ENCODE measurements around the gene METTL26.

Gene METTL26

DNA sequence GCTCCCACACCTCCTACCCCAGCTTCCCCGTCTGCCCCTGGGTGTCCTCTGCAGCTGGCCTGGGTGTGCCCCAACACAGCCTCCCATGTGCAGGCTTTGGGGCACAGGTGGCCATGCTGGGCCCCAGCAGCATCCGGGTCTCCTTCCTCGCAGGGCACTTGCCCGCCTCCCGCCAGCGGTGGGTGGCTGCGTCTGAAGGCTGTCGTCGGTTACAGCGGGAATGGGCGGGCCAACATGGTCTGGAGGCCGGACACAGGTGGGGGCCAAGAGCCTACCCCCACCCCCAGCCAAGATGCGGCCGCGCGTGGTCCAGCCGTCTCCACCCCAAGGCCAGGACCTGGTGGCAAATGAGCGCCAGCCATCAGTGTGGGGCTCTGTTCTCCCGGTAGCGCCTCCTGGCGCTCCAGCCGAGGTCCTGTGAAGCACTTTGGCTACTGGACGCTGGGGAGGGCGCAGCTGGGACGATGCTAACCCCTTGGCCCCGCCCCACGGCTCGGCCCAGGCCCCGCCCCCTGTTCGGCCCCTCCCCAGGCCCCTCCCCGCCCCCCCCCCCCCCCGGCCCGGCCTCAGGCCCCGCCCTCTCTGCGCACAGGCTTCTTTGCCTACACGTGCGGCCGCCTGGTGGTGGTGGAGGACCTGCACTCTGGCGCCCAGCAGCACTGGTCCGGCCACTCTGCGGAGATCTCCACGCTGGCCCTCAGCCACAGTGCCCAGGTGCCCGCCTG, 24.5 kb upstream of the METTL26 start:
- no peaks in the 10 kb centered on the region for H3F3A ChIP-seq (ENCODE audit: insufficient read depth, low read length)
- no peaks in the 10 kb centered on the region for H3K79me2 ChIP-seq (ENCODE audit: low read length)
- peak overlapping the region; percentile 38 for H3K4me3 ChIP-seq (ENCODE audit: low read length)
- H3K4me1 ChIP-seq (ENCODE audit: low read length) = peaks cover 8% of the 10 kb centered on the region
- H4K20me1 ChIP-seq (ENCODE audit: insufficient read depth, low read length) = no peaks in the 10 kb centered on the region
- no peaks in the 10 kb centered on the region for H3K9me2 ChIP-seq (replicated peaks; ENCODE audit: insufficient read depth, low read length)
- DNase-seq = peak; percentile 90
- H3K4me2 ChIP-seq (ENCODE audit: low read depth, low read length) = peak overlapping the region; percentile 79
- no peaks in the 10 kb centered on the region for H3K27me3 ChIP-seq (replicated peaks; ENCODE audit: insufficient read depth, low read length)
- peak overlapping the region; percentile 31; the same call in 1 of the 2 replicates for H3K9ac ChIP-seq (ENCODE audit: low read length)
- TF ChIP-seq, protein P1, sequence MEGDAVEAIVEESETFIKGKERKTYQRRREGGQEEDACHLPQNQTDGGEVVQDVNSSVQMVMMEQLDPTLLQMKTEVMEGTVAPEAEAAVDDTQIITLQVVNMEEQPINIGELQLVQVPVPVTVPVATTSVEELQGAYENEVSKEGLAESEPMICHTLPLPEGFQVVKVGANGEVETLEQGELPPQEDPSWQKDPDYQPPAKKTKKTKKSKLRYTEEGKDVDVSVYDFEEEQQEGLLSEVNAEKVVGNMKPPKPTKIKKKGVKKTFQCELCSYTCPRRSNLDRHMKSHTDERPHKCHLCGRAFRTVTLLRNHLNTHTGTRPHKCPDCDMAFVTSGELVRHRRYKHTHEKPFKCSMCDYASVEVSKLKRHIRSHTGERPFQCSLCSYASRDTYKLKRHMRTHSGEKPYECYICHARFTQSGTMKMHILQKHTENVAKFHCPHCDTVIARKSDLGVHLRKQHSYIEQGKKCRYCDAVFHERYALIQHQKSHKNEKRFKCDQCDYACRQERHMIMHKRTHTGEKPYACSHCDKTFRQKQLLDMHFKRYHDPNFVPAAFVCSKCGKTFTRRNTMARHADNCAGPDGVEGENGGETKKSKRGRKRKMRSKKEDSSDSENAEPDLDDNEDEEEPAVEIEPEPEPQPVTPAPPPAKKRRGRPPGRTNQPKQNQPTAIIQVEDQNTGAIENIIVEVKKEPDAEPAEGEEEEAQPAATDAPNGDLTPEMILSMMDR (IDR thresholded peaks at IDR 0.05; ENCODE audit: low read length) = peak; percentile 38
- TF ChIP-seq EZH2phosphoT487 (IDR thresholded peaks at IDR 0.05; ENCODE audit: low read length) = no peak
- no peaks in the 10 kb centered on the region for H3K36me3 ChIP-seq (replicated peaks; ENCODE audit: insufficient read depth, low read length)
- peak overlapping the region; percentile 52 for H2AFZ ChIP-seq (ENCODE audit: low read length)
- no peaks in the 10 kb centered on the region for H3K9me3 ChIP-seq (replicated peaks; ENCODE audit: insufficient read depth, low read length)
- peak overlapping the region; percentile 49; the same call in 1 of the 2 replicates for H3K27ac ChIP-seq (ENCODE audit: low read length)

DNA sequence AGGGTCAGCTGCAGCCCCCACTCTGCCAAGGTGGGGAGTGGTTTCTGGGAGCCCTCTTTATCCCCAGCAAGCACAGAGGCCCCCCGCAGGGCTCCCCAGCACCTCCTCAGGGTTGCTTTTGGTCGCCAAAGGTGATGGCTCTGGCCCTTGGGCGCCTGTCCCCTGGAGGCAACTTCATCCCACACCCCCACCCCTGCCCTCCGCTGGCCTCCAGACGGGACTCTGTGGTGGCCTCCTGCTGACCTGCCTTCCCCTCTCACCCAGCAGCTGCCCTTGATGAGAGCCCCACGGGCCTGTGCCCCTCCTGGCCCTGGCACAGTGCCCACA, 24.0 kb upstream of the METTL26 start:
- peak overlapping the region; percentile 38 for H3K4me3 ChIP-seq (ENCODE audit: low read length)
- no peaks in the 10 kb centered on the region for H3K9me2 ChIP-seq (replicated peaks; ENCODE audit: insufficient read depth, low read length)
- no peak for TF ChIP-seq EZH2 (optimal IDR thresholded peaks at IDR 0.05; ENCODE audit: low read depth, low read length)
- TF ChIP-seq, protein P1 (IDR thresholded peaks at IDR 0.05; ENCODE audit: low read length) = no peak
- TF ChIP-seq EZH2phosphoT487 (IDR thresholded peaks at IDR 0.05; ENCODE audit: low read length) = no peak
- H3K79me2 ChIP-seq (ENCODE audit: low read length) = no peaks in the 10 kb centered on the region
- H2AFZ ChIP-seq (ENCODE audit: low read length) = peak overlapping the region; percentile 52
- H3K9me3 ChIP-seq (replicated peaks; ENCODE audit: insufficient read depth, low read length) = no peaks in the 10 kb centered on the region
- H3K9ac ChIP-seq (ENCODE audit: low read length) = peak overlapping the region; percentile 31; the same call in 1 of the 2 replicates
- H3K27ac ChIP-seq (ENCODE audit: low read length) = peak overlapping the region; percentile 49; the same call in 1 of the 2 replicates
- no peaks in the 10 kb centered on the region for H4K20me1 ChIP-seq (ENCODE audit: insufficient read depth, low read length)
- H3F3A ChIP-seq (ENCODE audit: insufficient read depth, low read length) = no peaks in the 10 kb centered on the region
- DNase-seq = no peak
- peak overlapping the region; percentile 79 for H3K4me2 ChIP-seq (ENCODE audit: low read depth, low read length)
- peaks cover 8% of the 10 kb centered on the region for H3K4me1 ChIP-seq (ENCODE audit: low read length)
- no peaks in the 10 kb centered on the region for H3K27me3 ChIP-seq (replicated peaks; ENCODE audit: insufficient read depth, low read length)
- no peaks in the 10 kb centered on the region for H3K36me3 ChIP-seq (replicated peaks; ENCODE audit: insufficient read depth, low read length)

DNA sequence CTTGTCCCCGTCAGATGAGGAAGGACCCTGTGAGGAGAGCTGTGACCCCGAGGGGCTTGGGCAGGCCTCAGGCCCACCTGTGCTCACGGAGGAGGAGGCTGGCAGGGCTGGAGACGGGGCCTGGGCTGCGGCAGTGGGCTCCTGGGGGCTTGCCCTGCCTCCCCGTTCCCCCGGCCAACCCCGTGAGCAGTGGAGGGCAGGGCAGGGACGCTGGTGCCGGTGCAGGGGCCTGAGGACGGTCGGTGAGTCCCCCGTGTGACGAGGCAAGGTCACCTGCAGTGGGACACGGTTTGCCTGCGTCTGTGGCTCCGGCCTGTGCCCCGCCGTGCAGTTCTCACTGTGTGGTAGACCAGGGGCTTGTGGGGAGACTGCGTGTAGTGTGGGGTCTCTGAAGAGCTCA, 23.5 kb upstream of the METTL26 start:
- Histone ChIP-seq H3K27me3 (replicated peaks; ENCODE audit: insufficient read depth, low read length) (no peaks in the 10 kb centered on the region), H3K9ac (ENCODE audit: low read length) (no peak overlapping the region), H3K27ac (ENCODE audit: low read length) (no peak overlapping the region), H3F3A (ENCODE audit: insufficient read depth, low read length) (no peaks in the 10 kb centered on the region), H3K4me1 (ENCODE audit: low read length) (peaks cover 8% of the 10 kb centered on the region), H4K20me1 (ENCODE audit: insufficient read depth, low read length) (no peaks in the 10 kb centered on the region), H2AFZ (ENCODE audit: low read length) (no peak overlapping the region), H3K4me2 (ENCODE audit: low read depth, low read length) (peak overlapping the region; percentile 79; the same call in 1 of the 2 replicates), H3K9me3 (replicated peaks; ENCODE audit: insufficient read depth, low read length) (no peaks in the 10 kb centered on the region), H3K4me3 (ENCODE audit: low read length) (no peak overlapping the region), H3K79me2 (ENCODE audit: low read length) (no peaks in the 10 kb centered on the region), H3K36me3 (replicated peaks; ENCODE audit: insufficient read depth, low read length) (no peaks in the 10 kb centered on the region), H3K9me2 (replicated peaks; ENCODE audit: insufficient read depth, low read length) (no peaks in the 10 kb centered on the region)
- TF ChIP-seq EZH2phosphoT487 (IDR thresholded peaks at IDR 0.05; ENCODE audit: low read length) = no peak
- TF ChIP-seq, protein P1 (IDR thresholded peaks at IDR 0.05; ENCODE audit: low read length) = no peak
- no peak for TF ChIP-seq EZH2 (optimal IDR thresholded peaks at IDR 0.05; ENCODE audit: low read depth, low read length)
- no peak for DNase-seq

All from MM.1S (cell line).